Parathyroid adenoma (tissue), 2 donors: Measurements from ENCODE around the gene CCS.

Experiments used
- H2AFZ ChIP-seq: fragments of 300-600 bp; sonication (generic); one replicate; pipeline ENCODE4 v1.7.0; 2017; ENCODE audit warnings: antibody characterized with exemption, mild to moderate bottlenecking
- H3K27ac ChIP-seq: fragments of 300-600 bp; sonication (generic); one replicate; pipeline ENCODE4 v1.7.0; 2017
- H3K27me3 ChIP-seq: fragments of 300-600 bp; sonication (generic); one replicate; pipeline ENCODE4 v1.7.0; 2017; ENCODE audit warnings: low read length; ENCODE audit not compliant: control insufficient read depth, insufficient read depth
- H3K36me3 ChIP-seq: fragments of 300-600 bp; sonication (generic); one replicate; pipeline ENCODE4 v1.7.0; 2017; ENCODE audit warnings: low read length; ENCODE audit not compliant: control insufficient read depth, insufficient read depth
- H3K4me1 ChIP-seq: fragments of 300-600 bp; sonication (generic); one replicate; pipeline ENCODE4 v1.7.0; 2017; ENCODE audit warnings: control low read depth
- H3K4me2 ChIP-seq: fragments of 300-600 bp; sonication (generic); one replicate; pipeline ENCODE4 v1.7.0; 2017; ENCODE audit warnings: low read length
- H3K4me3 ChIP-seq: fragments of 300-600 bp; sonication (generic); one replicate; pipeline ENCODE4 v1.7.0; 2017; ENCODE audit warnings: low read depth, low read length
- H3K79me2 ChIP-seq: fragments of 300-600 bp; sonication (generic); one replicate; pipeline ENCODE4 v1.7.0; 2017; ENCODE audit warnings: control low read depth
- H3K9ac ChIP-seq: fragments of 300-600 bp; sonication (generic); one replicate; pipeline ENCODE4 v1.7.0; 2017; ENCODE audit warnings: mild to moderate bottlenecking
- H3K9me3 ChIP-seq: fragments of 300-600 bp; sonication (generic); one replicate; pipeline ENCODE4 v1.7.0; 2017; ENCODE audit warnings: low read length; ENCODE audit not compliant: control insufficient read depth
- TF ChIP-seq, protein P1 (sequence below): fragments of 300-600 bp; sonication (generic); IDR thresholded peaks from one replicate; pipeline ENCODE4 v1.7.0; 2017; ENCODE audit warnings: antibody characterized with exemption, mild to moderate bottlenecking
- donor health status: primary hyperparathyroidism.

The CCS gene

GRCh38 chr11:66625041-66625751, 32.2 kb downstream of the CCS start:
- H3K9me3 ChIP-seq = no peaks in the 10 kb centered on the region
- H3K27me3 ChIP-seq = no peaks in the 10 kb centered on the region
- H2AFZ ChIP-seq = no peak overlapping the region
- no peak overlapping the region for H3K4me3 ChIP-seq
- TF ChIP-seq, protein P1, sequence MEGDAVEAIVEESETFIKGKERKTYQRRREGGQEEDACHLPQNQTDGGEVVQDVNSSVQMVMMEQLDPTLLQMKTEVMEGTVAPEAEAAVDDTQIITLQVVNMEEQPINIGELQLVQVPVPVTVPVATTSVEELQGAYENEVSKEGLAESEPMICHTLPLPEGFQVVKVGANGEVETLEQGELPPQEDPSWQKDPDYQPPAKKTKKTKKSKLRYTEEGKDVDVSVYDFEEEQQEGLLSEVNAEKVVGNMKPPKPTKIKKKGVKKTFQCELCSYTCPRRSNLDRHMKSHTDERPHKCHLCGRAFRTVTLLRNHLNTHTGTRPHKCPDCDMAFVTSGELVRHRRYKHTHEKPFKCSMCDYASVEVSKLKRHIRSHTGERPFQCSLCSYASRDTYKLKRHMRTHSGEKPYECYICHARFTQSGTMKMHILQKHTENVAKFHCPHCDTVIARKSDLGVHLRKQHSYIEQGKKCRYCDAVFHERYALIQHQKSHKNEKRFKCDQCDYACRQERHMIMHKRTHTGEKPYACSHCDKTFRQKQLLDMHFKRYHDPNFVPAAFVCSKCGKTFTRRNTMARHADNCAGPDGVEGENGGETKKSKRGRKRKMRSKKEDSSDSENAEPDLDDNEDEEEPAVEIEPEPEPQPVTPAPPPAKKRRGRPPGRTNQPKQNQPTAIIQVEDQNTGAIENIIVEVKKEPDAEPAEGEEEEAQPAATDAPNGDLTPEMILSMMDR = no peak
- no peak overlapping the region for H3K9ac ChIP-seq
- H3K4me2 ChIP-seq = no peak overlapping the region
- no peaks in the 10 kb centered on the region for H3K36me3 ChIP-seq
- H3K27ac ChIP-seq = no peak overlapping the region
- no peaks in the 10 kb centered on the region for H3K4me1 ChIP-seq
- peaks cover 40% of the 10 kb centered on the region for H3K79me2 ChIP-seq

- TF ChIP-seq, protein P1 = no peak
- no peak overlapping the region for H3K9ac ChIP-seq
- H3K9me3 ChIP-seq = no peaks in the 10 kb centered on the region
- no peak overlapping the region for H3K4me2 ChIP-seq
- H3K27me3 ChIP-seq = no peaks in the 10 kb centered on the region
- H3K79me2 ChIP-seq = peaks cover 36% of the 10 kb centered on the region
- no peaks in the 10 kb centered on the region for H3K4me1 ChIP-seq
- H3K4me3 ChIP-seq = no peak overlapping the region
- no peaks in the 10 kb centered on the region for H3K36me3 ChIP-seq
- no peak overlapping the region for H2AFZ ChIP-seq
- H3K27ac ChIP-seq = no peak overlapping the region
Measured at GRCh38 chr11:66625752-66626149, 32.8 kb downstream of the CCS start.

DNA sequence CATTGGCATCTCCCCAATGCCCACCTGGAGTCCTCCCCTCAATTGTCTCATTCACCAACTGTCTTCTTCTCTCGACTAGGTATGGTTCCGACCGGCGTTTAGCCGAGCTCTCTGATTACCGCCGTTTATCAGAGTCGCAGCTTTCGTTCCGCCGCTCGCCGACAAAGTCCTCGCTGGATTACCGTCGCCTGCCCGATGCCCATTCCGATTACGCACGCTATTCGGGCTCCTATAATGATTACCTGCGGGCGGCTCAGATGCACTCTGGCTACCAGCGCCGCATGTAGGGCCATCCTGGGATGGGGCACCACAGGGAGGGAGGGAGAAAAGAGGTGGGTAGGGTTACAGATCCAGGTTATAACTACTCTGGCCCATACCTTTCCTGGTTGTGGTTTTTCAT, 33.4 kb downstream of the CCS start:
- TF ChIP-seq, protein P1 = no peak
- no peaks in the 10 kb centered on the region for H3K27me3 ChIP-seq
- no peaks in the 10 kb centered on the region for H3K9me3 ChIP-seq
- no peaks in the 10 kb centered on the region for H3K36me3 ChIP-seq
- H3K4me3 ChIP-seq = no peak overlapping the region
- H3K27ac ChIP-seq = no peak overlapping the region
- no peaks in the 10 kb centered on the region for H3K4me1 ChIP-seq
- H3K9ac ChIP-seq = no peak overlapping the region
- H3K79me2 ChIP-seq = peaks cover 35% of the 10 kb centered on the region
- H2AFZ ChIP-seq = no peak overlapping the region
- no peak overlapping the region for H3K4me2 ChIP-seq

- no peaks in the 10 kb centered on the region for H3K36me3 ChIP-seq
- H3K4me1 ChIP-seq = peaks cover 3% of the 10 kb centered on the region
- H3K27ac ChIP-seq = no peak overlapping the region
- H3K9me3 ChIP-seq = no peaks in the 10 kb centered on the region
- no peaks in the 10 kb centered on the region for H3K27me3 ChIP-seq
- no peak overlapping the region for H3K4me3 ChIP-seq
- TF ChIP-seq, protein P1 = no peak
- H3K79me2 ChIP-seq = peaks cover 35% of the 10 kb centered on the region
- no peak overlapping the region for H3K9ac ChIP-seq
- H2AFZ ChIP-seq = no peak overlapping the region
- H3K4me2 ChIP-seq = no peak overlapping the region
Measured at GRCh38 chr11:66626926-66627325, 33.9 kb downstream of the CCS start.

GRCh38 chr11:66628061-66628603, 35.1 kb downstream of the CCS start:
- peaks cover 35% of the 10 kb centered on the region for H3K79me2 ChIP-seq
- TF ChIP-seq, protein P1 = no peak
- H3K4me3 ChIP-seq = no peak overlapping the region
- no peak overlapping the region for H3K9ac ChIP-seq
- H3K36me3 ChIP-seq = no peaks in the 10 kb centered on the region
- H2AFZ ChIP-seq = no peak overlapping the region
- peaks cover 4% of the 10 kb centered on the region for H3K4me1 ChIP-seq
- no peak overlapping the region for H3K27ac ChIP-seq
- no peak overlapping the region for H3K4me2 ChIP-seq
- no peaks in the 10 kb centered on the region for H3K27me3 ChIP-seq
- no peaks in the 10 kb centered on the region for H3K9me3 ChIP-seq
